IMR-90 (cell line): ENCODE results near the gene SLC25A24.

Experiments used
- CEBPB ChIP-seq: IDR thresholded peaks from 2 replicates; pipeline ENCODE4 v1.6.1; 2012; ENCODE audit warnings: low read depth, low read length, improper control_type of control experiment
- CTCF ChIP-seq: conservative IDR thresholded peaks from 2 replicates; pipeline ENCODE4 v1.5.1; 2012; ENCODE audit warnings: mild to moderate bottlenecking, low read depth, low read length, improper control_type of control experiment
- FOS ChIP-seq: fragments of 150-350 bp; IDR thresholded peaks from 2 replicates; pipeline ENCODE4 v1.6.1; 2016; ENCODE audit warnings: low read depth, low read length

- TF ChIP-seq CEBPB (peak; percentile 50; the same call in 1 of the 2 replicates), CTCF (no peak), FOS (no peak)
Observed at GRCh38 chr1:108158893-108159453, 41.2 kb downstream of the SLC25A24 start.
